ENCODE results near the gene GLYATL3.

DNA sequence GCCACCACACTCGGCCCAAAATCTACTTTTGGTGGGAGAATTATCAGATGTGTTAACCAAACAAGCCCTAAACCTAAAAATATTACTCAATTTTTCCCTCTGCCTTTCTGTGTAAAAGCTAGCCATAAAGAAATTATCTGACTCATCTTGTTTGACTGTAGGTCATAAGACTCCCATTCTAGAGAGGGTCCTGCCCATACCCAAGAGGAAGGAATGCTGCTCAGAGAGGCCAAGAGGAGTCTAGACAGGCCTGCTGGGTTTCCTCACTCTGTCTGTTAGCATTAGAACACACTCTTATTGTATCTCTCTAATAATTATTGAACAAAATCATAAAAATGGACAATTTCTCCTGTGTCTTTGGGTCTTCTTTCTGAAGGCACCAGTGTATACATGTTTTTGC, 76.9 kb downstream of the GLYATL3 start:
- TF ChIP-seq PAX5 (IDR thresholded peaks at IDR 0.05; ENCODE audit: insufficient read depth, low read length, severe bottlenecking) (no peak), POLR2A (IDR thresholded peaks at IDR 0.05; ENCODE audit: low read depth, low read length) (no peak), POLR2AphosphoS5 (IDR thresholded peaks at IDR 0.05; ENCODE audit: low read depth, low read length) (no peak), TAF1 (IDR thresholded peaks at IDR 0.05; ENCODE audit: low read depth, low read length) (no peak), POU2F2 (IDR thresholded peaks at IDR 0.05; ENCODE audit: low read depth, low read length) (no peak), SPI1 (IDR thresholded peaks at IDR 0.05; ENCODE audit: low read depth, low read length) (no peak)

All from GM12891 (cell line).